GM12891 (cell line): ENCODE measurements around the gene TMC4.

Experiments
- POLR2A ChIP-seq: IDR thresholded peaks from 2 replicates; pipeline ENCODE4 v1.6.1; 2011; ENCODE audit warnings: low read depth, low read length, control low read depth
- POLR2AphosphoS5 ChIP-seq: IDR thresholded peaks from 2 replicates; pipeline ENCODE4 v1.6.1; 2011; ENCODE audit warnings: low read depth, low read length, control low read depth
- TAF1 ChIP-seq: IDR thresholded peaks from 2 replicates; pipeline ENCODE4 v1.6.1; 2011; ENCODE audit warnings: low read depth, low read length, control low read depth

- TF ChIP-seq POLR2AphosphoS5 (no peak), TAF1 (no peak), POLR2A (no peak)
Measured at GRCh38 chr19:54186351-54186750, 13.4 kb upstream of the TMC4 start.
